ENCODE measurements around the gene LPXN.

DNA sequence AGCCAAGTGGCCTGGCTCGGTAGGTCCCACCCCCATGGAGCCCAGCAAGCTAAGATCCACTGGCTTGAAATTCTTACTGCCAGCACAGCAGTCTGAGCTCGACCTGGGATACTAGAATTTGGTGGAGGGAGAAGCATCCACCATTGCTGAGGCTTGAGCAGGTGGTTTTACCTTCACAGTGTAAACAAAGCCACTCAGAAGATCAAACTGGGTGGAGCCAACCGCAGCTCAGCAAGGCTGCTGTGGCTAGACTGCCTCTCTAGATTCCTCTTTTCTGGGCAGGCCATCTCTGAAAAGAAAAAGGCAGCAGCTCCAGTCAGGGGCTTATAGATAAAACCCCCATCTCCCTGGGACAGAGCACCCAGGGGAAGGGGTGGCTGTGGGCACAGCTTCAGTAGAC is 45.4 kb downstream of the LPXN start:
- no peak for TF ChIP-seq TARDBP (IDR thresholded peaks at IDR 0.05)
- TF ChIP-seq, protein P1, sequence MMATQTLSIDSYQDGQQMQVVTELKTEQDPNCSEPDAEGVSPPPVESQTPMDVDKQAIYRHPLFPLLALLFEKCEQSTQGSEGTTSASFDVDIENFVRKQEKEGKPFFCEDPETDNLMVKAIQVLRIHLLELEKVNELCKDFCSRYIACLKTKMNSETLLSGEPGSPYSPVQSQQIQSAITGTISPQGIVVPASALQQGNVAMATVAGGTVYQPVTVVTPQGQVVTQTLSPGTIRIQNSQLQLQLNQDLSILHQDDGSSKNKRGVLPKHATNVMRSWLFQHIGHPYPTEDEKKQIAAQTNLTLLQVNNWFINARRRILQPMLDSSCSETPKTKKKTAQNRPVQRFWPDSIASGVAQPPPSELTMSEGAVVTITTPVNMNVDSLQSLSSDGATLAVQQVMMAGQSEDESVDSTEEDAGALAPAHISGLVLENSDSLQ (IDR thresholded peaks at IDR 0.05): no peak
- no peak for TF ChIP-seq ELF4 (IDR thresholded peaks at IDR 0.05)
- TF ChIP-seq HDGF (IDR thresholded peaks at IDR 0.05; ENCODE audit: borderline replicate concordance): no peak
- TF ChIP-seq FOXA1 (IDR thresholded peaks at IDR 0.05): no peak
- no peak for TF ChIP-seq SP1 (IDR thresholded peaks at IDR 0.05)
- no peak for TF ChIP-seq BHLHE40 (IDR thresholded peaks at IDR 0.05; ENCODE audit: borderline replicate concordance)
- TF ChIP-seq SUZ12 (IDR thresholded peaks at IDR 0.05): no peak
- no peak for TF ChIP-seq ZNF384 (IDR thresholded peaks at IDR 0.05)

Data from HEK293T (cell line).